Endodermal cell (in vitro differentiated cells): Measurements from ENCODE around the gene CATSPERB. TPM values are rescaled to one million over a fixed set of nuclear protein-coding genes. Genes with fewer than 3 reads are reported as not detected.

Experiments
- DNase-seq: peaks from one replicate; pipeline ENCODE4 v3.0.0-alpha.2; 2017
- H3K27ac ChIP-seq: 2 replicates; pipeline ENCODE4 v1.5.1; 2013; ENCODE audit warnings: mild to moderate bottlenecking, low read depth, low read length, moderate library complexity
- H3K27me3 ChIP-seq: 2 replicates; pipeline ENCODE4 v1.6.1; 2013; ENCODE audit warnings: mild to moderate bottlenecking, low read length, moderate library complexity; ENCODE audit not compliant: insufficient read depth, control insufficient read depth, poor library complexity, severe bottlenecking
- H3K36me3 ChIP-seq: 2 replicates; pipeline ENCODE4 v1.7.0; 2013; ENCODE audit warnings: mild to moderate bottlenecking, low read length, moderate library complexity; ENCODE audit not compliant: control insufficient read depth, insufficient read depth
- H3K4me1 ChIP-seq: one replicate; pipeline ENCODE4 v1.7.0; 2013; ENCODE audit warnings: low read length; ENCODE audit not compliant: control insufficient read depth, insufficient read depth
- H3K4me3 ChIP-seq: 2 replicates; pipeline ENCODE4 v1.5.1; 2013; ENCODE audit warnings: mild to moderate bottlenecking, low read length, moderate library complexity
- H3K9ac ChIP-seq: 2 replicates; pipeline ENCODE4 v1.6.1; 2013; ENCODE audit warnings: mild to moderate bottlenecking, low read length, moderate library complexity; ENCODE audit not compliant: poor library complexity, severe bottlenecking; ENCODE audit errors: extremely low read depth
- H3K9me3 ChIP-seq: 2 replicates; pipeline ENCODE4 v1.6.1; 2013; ENCODE audit warnings: mild to moderate bottlenecking, low read length, moderate library complexity; ENCODE audit not compliant: control insufficient read depth
- H3K27ac Mint-ChIP-seq: 2 replicates; pipeline ENCODE4 v1.8.0; 2020; ENCODE audit warnings: mixed read lengths
- H3K27me3 Mint-ChIP-seq: 2 replicates; pipeline ENCODE4 v1.8.0; 2021; ENCODE audit warnings: mild to moderate bottlenecking, mixed read lengths; ENCODE audit not compliant: insufficient read depth
- H3K36me3 Mint-ChIP-seq: 2 replicates; pipeline ENCODE4 v1.8.0; 2020; ENCODE audit warnings: low read depth, mixed read lengths
- H3K4me1 Mint-ChIP-seq: 2 replicates; pipeline ENCODE4 v1.8.0; 2020; ENCODE audit warnings: mixed read lengths
- H3K4me3 Mint-ChIP-seq: 2 replicates; pipeline ENCODE4 v1.8.0; 2020; ENCODE audit warnings: mild to moderate bottlenecking, moderate library complexity, mixed read lengths
- H3K9me3 Mint-ChIP-seq: 2 replicates; pipeline ENCODE4 v1.8.0; 2020; ENCODE audit warnings: mild to moderate bottlenecking, mixed read lengths
- CTCF ChIP-seq: fragments of 200-600 bp; sonication (generic); conservative IDR thresholded peaks from 2 replicates; pipeline ENCODE4 v1.5.0; 2021; ENCODE audit warnings: antibody characterized with exemption, mild to moderate bottlenecking
- WGBS, 2 experiments: methylation state at CpG; one replicate each; pipeline versions ENCODE4 v1.1.5 to v1.1.7; 2013; ENCODE audit warnings: missing lambda C conversion rate in 2 of 2, mixed read lengths in 1 of 2; ENCODE audit not compliant: insufficient coverage in 1 of 2, insufficient read length in 1 of 2; 5-methylcytosine and 5-hydroxymethylcytosine counted together
- total RNA-seq, 2 donors: library from RNA; stranded (reverse); fragmentation: NEBNext Ultra II Directional in 1 of 2; extraction: Animal tissue kit (Norgen Biotek cat#: 25700) in 1 of 2; gene quantifications; 2 replicates in 1 of 2; 3 replicates in 1 of 2; pipeline ENCODE4 v1.2.1, GENCODE V29; 2021

Gene CATSPERB
- total RNA-seq, 2 donors from 2014 or later = 0.64 TPM; not detected in 1

GRCh38 chr14:91554535-91555332, 177.2 kb downstream of the CATSPERB start:
- peak; percentile 51 for DNase-seq
- 91 to 92% methylated on average over 10 to 11 of the region's 11 CpGs for WGBS, 2 experiments
- no peaks in the 10 kb centered on the region for H3K36me3 ChIP-seq
- no peaks in the 10 kb centered on the region for H3K4me1 ChIP-seq
- Mint-ChIP-seq H3K4me1 (no peaks in the 10 kb centered on the region), H3K9me3 (peaks cover 38% of the 10 kb centered on the region), H3K36me3 (peaks cover 1% of the 10 kb centered on the region), H3K27ac (no peak overlapping the region), H3K27me3 (peaks cover 4% of the 10 kb centered on the region), H3K4me3 (no peak overlapping the region)
- H3K9ac ChIP-seq = no peak overlapping the region
- TF ChIP-seq CTCF = no peak
- H3K27me3 ChIP-seq = no peaks in the 10 kb centered on the region
- H3K9me3 ChIP-seq = no peaks in the 10 kb centered on the region
- H3K27ac ChIP-seq = no peak overlapping the region
- H3K4me3 ChIP-seq = no peak overlapping the region

- WGBS, 2 experiments = 73 to 89% methylated on average over 2 to 3 of the region's 3 CpGs
- H3K4me1 Mint-ChIP-seq = no peaks in the 10 kb centered on the region
Observed at GRCh38 chr14:91548108-91548507, 183.8 kb downstream of the CATSPERB start.

GRCh38 chr14:91545946-91546716, 185.8 kb downstream of the CATSPERB start:
- Mint-ChIP-seq H3K27me3 (peaks cover 9% of the 10 kb centered on the region), H3K9me3 (peaks cover 15% of the 10 kb centered on the region), H3K4me3 (no peak overlapping the region), H3K27ac (no peak overlapping the region), H3K36me3 (no peaks in the 10 kb centered on the region), H3K4me1 (no peaks in the 10 kb centered on the region)
- 87 to 89% methylated on average over 3 to 4 of the region's 5 CpGs for WGBS, 2 experiments
- Histone ChIP-seq H3K9ac (no peak overlapping the region), H3K4me1 (no peaks in the 10 kb centered on the region), H3K4me3 (no peak overlapping the region), H3K36me3 (no peaks in the 10 kb centered on the region), H3K27ac (no peak overlapping the region), H3K9me3 (no peaks in the 10 kb centered on the region), H3K27me3 (no peaks in the 10 kb centered on the region)
- no peak for DNase-seq
- TF ChIP-seq CTCF = no peak

More at GRCh38 chr14:91548108-91548507, 183.8 kb downstream of the CATSPERB start:
- Mint-ChIP-seq H3K27ac (no peak overlapping the region), H3K36me3 (no peaks in the 10 kb centered on the region), H3K4me3 (no peak overlapping the region), H3K27me3 (peaks cover 6% of the 10 kb centered on the region), H3K9me3 (peaks cover 9% of the 10 kb centered on the region)
- Histone ChIP-seq H3K9ac (no peak overlapping the region), H3K27ac (no peak overlapping the region), H3K4me3 (no peak overlapping the region), H3K4me1 (no peaks in the 10 kb centered on the region), H3K27me3 (no peaks in the 10 kb centered on the region), H3K36me3 (no peaks in the 10 kb centered on the region), H3K9me3 (no peaks in the 10 kb centered on the region)
- DNase-seq = no peak
- TF ChIP-seq CTCF = no peak
